ENCODE data around the gene UNC50. TPM values are rescaled to one million over a fixed set of nuclear protein-coding genes. Genes with fewer than 3 reads are reported as not detected.

The UNC50 gene
- total RNA-seq, result 10 to 100 TPM; 32.7 to 32.8 TPM

- Mint-ChIP-seq H3K27ac (peak within 1 kb of the TSS; percentile 68), H3K9me3 (no peaks in the 10 kb centered on the region), H3K4me1 (peaks cover 60% of the 10 kb centered on the region), H3K36me3 (ENCODE audit: low read depth) (peaks cover 30% of the 10 kb centered on the region), H3K4me3 (peak within 1 kb of the TSS; percentile 87), H3K27me3 (no peaks in the 10 kb centered on the region)
- peak; percentile 93 for DNase-seq
- POLR2A ChIA-PET, result interaction anchor here (0.6 to 2.0 kb wide), 19 partner anchors 9 to 548 kb away, joined by 3 to 17 read pairs (median 4); no protein-coding TSS in a partner anchor
- CTCF ChIA-PET, result interaction anchor here (0.6 to 1.5 kb wide), 10 partner anchors 10 to 229 kb away, joined by 3 to 5 read pairs (median 3); no protein-coding TSS in a partner anchor
Observed at GRCh38 chr2:98608116-98608961, at the start of gene UNC50, which contains the start of gene COA5. Gene UNC50, plus strand, starts transcription at chr2:98608589. Its CDS starts 1,171 bp downstream, at chr2:98609760. Gene COA5, minus strand, starts transcription at chr2:98608512. Its CDS starts 107 bp downstream, at chr2:98608405.

DNA sequence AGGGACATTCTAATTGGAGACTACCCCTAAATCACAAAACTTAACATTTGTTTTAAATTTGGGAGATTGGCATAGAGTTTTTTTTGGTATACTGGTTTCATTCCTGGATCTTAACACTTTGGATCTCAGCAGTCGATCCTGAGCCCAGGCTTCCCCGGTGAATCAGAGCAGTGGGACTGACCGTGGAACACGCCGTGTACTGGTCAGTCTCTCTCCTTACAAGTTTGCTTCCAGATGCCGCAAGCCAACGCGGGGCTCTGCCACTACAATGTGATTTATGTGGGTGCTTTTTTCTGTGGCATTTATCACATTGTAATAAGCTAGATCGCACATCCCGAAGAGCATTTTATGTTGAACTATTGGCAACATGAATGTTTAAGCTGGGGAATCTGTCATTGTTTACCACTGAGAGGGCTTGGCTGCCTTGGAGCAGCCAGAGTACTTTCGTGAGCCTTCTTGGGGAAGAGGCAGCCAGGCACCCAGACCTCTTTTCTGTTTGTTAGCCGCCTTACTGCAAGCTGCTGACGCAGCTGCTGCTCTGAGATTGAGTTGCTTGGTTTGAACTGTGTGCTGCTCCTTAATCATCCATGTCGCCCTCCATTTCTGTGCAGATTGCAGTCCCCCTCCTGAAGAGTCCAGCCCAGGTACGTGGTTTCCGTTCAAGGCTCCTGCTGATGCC, 49.4 kb upstream of the UNC50 start:
- DNase-seq, result no peak
- Mint-ChIP-seq H3K27ac (peak overlapping the region; percentile 78), H3K36me3 (ENCODE audit: low read depth) (peaks cover 82% of the 10 kb centered on the region), H3K27me3 (no peaks in the 10 kb centered on the region), H3K4me1 (peaks cover 62% of the 10 kb centered on the region), H3K4me3 (no peak overlapping the region), H3K9me3 (no peaks in the 10 kb centered on the region)
- ChIA-PET CTCF (interaction anchor here (1.2 to 2.4 kb wide), 5 partner anchors 10 to 279 kb away, joined by 3 to 12 read pairs (median 3); no protein-coding TSS in a partner anchor), POLR2A (interaction anchor here (1.4 kb wide), 1 partner anchor 12 kb away, joined by 5 read pairs; no protein-coding TSS in a partner anchor)

GRCh38 chr2:98559581-98559980, 48.8 kb upstream of the UNC50 start:
- no peak overlapping the region for H3K4me3 Mint-ChIP-seq

DNA sequence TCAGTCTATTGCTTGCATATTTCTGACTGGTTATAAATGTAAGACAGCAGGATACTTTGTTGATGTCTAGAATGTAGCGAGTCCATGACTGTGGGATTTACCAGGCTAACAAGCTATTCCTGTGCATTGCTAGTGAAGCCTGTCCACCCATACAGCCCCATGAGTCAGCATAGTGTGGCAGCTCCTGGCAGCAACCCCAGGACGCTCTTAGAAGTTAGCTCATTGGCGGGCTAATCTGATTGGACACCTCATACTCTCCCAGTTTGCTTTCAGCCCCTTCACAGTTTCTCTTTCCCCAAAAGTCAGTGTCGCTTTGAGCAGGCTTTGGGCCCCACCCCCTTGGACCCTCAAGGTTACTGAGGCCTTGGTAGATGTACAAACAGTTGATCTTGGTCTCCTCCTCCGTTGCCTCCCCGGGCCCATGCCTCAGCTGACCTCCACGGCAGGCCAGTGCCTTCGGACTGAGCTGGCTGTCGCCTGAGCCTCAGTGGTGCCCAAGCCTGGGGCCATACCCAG, 48.1 kb upstream of the UNC50 start:
- ChIA-PET CTCF (interaction anchor here (0.9 to 2.4 kb wide), 3 partner anchors 8 to 277 kb away, joined by 3 to 12 read pairs (median 3); no protein-coding TSS in a partner anchor), POLR2A (interaction anchor here (1.4 kb wide), 1 partner anchor 11 kb away, joined by 5 read pairs; no protein-coding TSS in a partner anchor)
- H3K27ac Mint-ChIP-seq, result peak overlapping the region; percentile 78
- H3K4me1 Mint-ChIP-seq, result peaks cover 55% of the 10 kb centered on the region
- H3K36me3 Mint-ChIP-seq (ENCODE audit: low read depth), result peaks cover 81% of the 10 kb centered on the region
- H3K27me3 Mint-ChIP-seq, result no peaks in the 10 kb centered on the region
- no peak for DNase-seq
- H3K4me3 Mint-ChIP-seq, result no peak overlapping the region
- no peaks in the 10 kb centered on the region for H3K9me3 Mint-ChIP-seq

More at GRCh38 chr2:98559581-98559980, 48.8 kb upstream of the UNC50 start:
- Mint-ChIP-seq H3K9me3 (no peaks in the 10 kb centered on the region), H3K27ac (peak overlapping the region; percentile 78), H3K4me1 (peaks cover 62% of the 10 kb centered on the region), H3K27me3 (no peaks in the 10 kb centered on the region), H3K36me3 (ENCODE audit: low read depth) (peaks cover 82% of the 10 kb centered on the region)
- ChIA-PET POLR2A (interaction anchor here (1.4 kb wide), 1 partner anchor 11 kb away, joined by 5 read pairs; no protein-coding TSS in a partner anchor), CTCF (interaction anchor here (0.9 to 2.4 kb wide), 5 partner anchors 9 to 278 kb away, joined by 3 to 12 read pairs (median 3); no protein-coding TSS in a partner anchor)
- no peak for DNase-seq

- H3K4me3 Mint-ChIP-seq, result no peak overlapping the region
- DNase-seq, result no peak
- no peaks in the 10 kb centered on the region for H3K27me3 Mint-ChIP-seq
- ChIA-PET CTCF (interaction anchor here (1.3 to 2.4 kb wide), 2 partner anchors 8 to 114 kb away, joined by 4 to 12 read pairs; no protein-coding TSS in a partner anchor), POLR2A (no interaction called here)
- H3K4me1 Mint-ChIP-seq, result peaks cover 49% of the 10 kb centered on the region
- no peaks in the 10 kb centered on the region for H3K9me3 Mint-ChIP-seq
- H3K27ac Mint-ChIP-seq, result no peak overlapping the region
- peaks cover 81% of the 10 kb centered on the region for H3K36me3 Mint-ChIP-seq (ENCODE audit: low read depth)
Observed at GRCh38 chr2:98561018-98561417, 47.4 kb upstream of the UNC50 start.

DNA sequence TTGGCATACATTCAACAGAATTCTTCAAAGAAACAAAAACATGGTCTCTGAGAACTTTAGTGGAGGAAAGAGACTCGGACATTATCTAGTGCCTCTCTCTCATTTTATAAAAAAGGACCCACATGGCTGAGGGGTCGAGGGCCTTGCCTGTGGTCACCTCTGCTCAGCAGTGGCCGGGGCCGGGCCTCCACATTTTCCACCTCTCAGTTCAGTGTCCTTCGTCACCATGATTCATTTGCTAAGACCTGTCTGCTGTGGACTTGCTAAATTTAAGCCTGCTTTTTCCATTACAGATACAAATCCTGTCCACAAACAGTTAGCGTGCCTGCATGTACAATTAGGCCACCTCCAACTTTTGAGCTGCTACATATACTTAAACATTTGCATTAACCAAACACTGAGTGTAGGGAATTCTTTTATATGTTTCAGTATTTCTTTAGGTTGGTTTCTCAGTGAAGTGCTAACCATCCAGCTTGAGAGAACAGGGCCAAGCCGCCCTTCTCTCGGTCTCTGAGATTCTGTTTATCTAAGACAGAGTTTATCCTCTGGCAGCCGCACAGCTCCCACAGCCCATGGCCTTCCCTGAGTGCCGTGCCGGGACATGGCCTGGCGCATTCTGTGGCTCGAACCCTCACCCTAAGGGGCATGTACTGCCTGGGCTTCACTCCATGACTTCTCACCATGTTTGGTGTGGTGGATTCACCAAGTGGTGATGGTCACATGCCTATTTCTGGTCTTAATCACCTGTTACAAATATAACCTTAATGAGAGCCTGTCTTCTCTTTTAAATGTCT, 46.3 kb upstream of the UNC50 start:
- Mint-ChIP-seq H3K4me1 (peaks cover 41% of the 10 kb centered on the region), H3K9me3 (no peaks in the 10 kb centered on the region), H3K27me3 (no peaks in the 10 kb centered on the region), H3K36me3 (ENCODE audit: low read depth) (peaks cover 84% of the 10 kb centered on the region), H3K27ac (no peak overlapping the region), H3K4me3 (no peak overlapping the region)
- ChIA-PET CTCF (interaction anchor here (1.3 kb wide), 1 partner anchor 115 kb away, joined by 4 read pairs; no protein-coding TSS in a partner anchor), POLR2A (no interaction called here)
- no peak for DNase-seq

DNA sequence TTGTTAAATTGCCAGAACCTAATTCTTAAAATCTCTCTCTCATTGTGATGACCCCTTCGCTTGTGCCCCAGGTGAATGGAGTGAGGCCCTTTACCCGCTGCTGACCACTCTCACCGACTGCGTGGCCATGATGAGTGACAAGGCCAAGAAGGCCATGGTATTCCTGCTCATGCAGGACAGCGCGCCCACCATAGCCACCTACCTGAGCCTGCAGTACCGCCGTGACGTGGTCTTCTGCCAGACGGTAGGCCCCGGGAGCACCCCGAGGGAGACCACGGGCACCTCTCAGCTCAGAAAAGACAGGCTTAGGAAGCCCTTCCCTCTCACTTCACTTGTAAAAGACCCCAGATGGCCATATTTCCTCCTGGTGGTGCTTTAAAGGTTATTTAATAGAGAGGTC, 45.0 kb upstream of the UNC50 start:
- ChIA-PET POLR2A (no interaction called here), CTCF (no interaction called here)
- DNase-seq, result no peak
- peaks cover 29% of the 10 kb centered on the region for H3K4me1 Mint-ChIP-seq
- H3K27me3 Mint-ChIP-seq, result no peaks in the 10 kb centered on the region
- H3K9me3 Mint-ChIP-seq, result no peaks in the 10 kb centered on the region
- no peak overlapping the region for H3K4me3 Mint-ChIP-seq
- H3K27ac Mint-ChIP-seq, result no peak overlapping the region
- peaks cover 82% of the 10 kb centered on the region for H3K36me3 Mint-ChIP-seq (ENCODE audit: low read depth)

GRCh38 chr2:98564541-98565132, 43.8 kb upstream of the UNC50 start:
- H3K27ac Mint-ChIP-seq, result no peak overlapping the region

GRCh38 chr2:98565286-98565860, 43.0 kb upstream of the UNC50 start:
- Mint-ChIP-seq H3K27me3 (no peaks in the 10 kb centered on the region), H3K9me3 (no peaks in the 10 kb centered on the region), H3K4me1 (peaks cover 9% of the 10 kb centered on the region), H3K4me3 (no peak overlapping the region), H3K27ac (no peak overlapping the region), H3K36me3 (ENCODE audit: low read depth) (peaks cover 80% of the 10 kb centered on the region)
- ChIA-PET POLR2A (no interaction called here), CTCF (no interaction called here)
- no peak for DNase-seq

More at GRCh38 chr2:98564541-98565132, 43.8 kb upstream of the UNC50 start:
- CTCF ChIA-PET, result no interaction called here
- Mint-ChIP-seq H3K4me3 (no peak overlapping the region), H3K9me3 (no peaks in the 10 kb centered on the region), H3K36me3 (ENCODE audit: low read depth) (peaks cover 80% of the 10 kb centered on the region), H3K4me1 (peaks cover 16% of the 10 kb centered on the region), H3K27me3 (no peaks in the 10 kb centered on the region)
- DNase-seq, result no peak
- POLR2A ChIA-PET, result no interaction called here

DNA sequence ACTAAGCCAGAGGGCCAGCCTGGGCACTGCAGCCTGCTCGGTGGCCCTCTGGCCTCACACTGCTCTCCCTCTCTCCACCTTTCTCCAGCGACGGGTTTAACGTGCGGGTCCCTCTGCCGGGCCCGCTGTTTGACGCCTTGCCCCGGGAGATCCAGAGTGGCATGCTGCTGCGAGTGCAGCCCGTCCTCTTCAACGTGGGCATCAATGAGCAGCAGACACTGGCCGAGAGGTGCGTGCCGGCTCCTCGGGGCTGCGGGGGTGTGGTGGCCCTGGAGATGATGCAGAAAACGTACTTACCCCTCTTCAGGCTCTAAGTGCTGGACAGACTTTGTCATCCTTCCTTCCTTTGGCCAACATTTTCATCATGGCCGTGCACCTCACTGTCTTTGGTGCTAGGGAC, 42.4 kb upstream of the UNC50 start:
- H3K27me3 Mint-ChIP-seq, result no peaks in the 10 kb centered on the region
- DNase-seq, result no peak
- ChIA-PET POLR2A (no interaction called here), CTCF (no interaction called here)
- peak overlapping the region; percentile 27 for H3K27ac Mint-ChIP-seq
- H3K4me1 Mint-ChIP-seq, result peaks cover 3% of the 10 kb centered on the region
- H3K4me3 Mint-ChIP-seq, result no peak overlapping the region
- no peaks in the 10 kb centered on the region for H3K9me3 Mint-ChIP-seq
- H3K36me3 Mint-ChIP-seq (ENCODE audit: low read depth), result peaks cover 77% of the 10 kb centered on the region

GRCh38 chr2:98568161-98568956, 40.0 kb upstream of the UNC50 start:
- H3K4me1 Mint-ChIP-seq, result no peaks in the 10 kb centered on the region
- H3K4me3 Mint-ChIP-seq, result no peak overlapping the region
- H3K36me3 Mint-ChIP-seq (ENCODE audit: low read depth), result peaks cover 73% of the 10 kb centered on the region
- H3K27me3 Mint-ChIP-seq, result no peaks in the 10 kb centered on the region
- H3K27ac Mint-ChIP-seq, result no peak overlapping the region
- DNase-seq, result no peak
- no peaks in the 10 kb centered on the region for H3K9me3 Mint-ChIP-seq
- POLR2A ChIA-PET, result interaction anchor here (1.0 kb wide), 1 partner anchor 105 kb away, joined by 3 read pairs; no protein-coding TSS in a partner anchor
- CTCF ChIA-PET, result interaction anchor here (0.8 to 1.6 kb wide), 13 partner anchors 8 to 269 kb away, joined by 3 to 12 read pairs (median 4); no protein-coding TSS in a partner anchor

Data from activated CD4-positive, alpha-beta memory T cell treated with anti-CD3 and anti-CD28 coated beads, Interleukin-2, amount 10 ng/mL, durations not matched to agents 7 days and 5 days (primary cell).